Measurements from ENCODE around the gene APOL1. TPM values are rescaled to one million over a fixed set of nuclear protein-coding genes. Genes with fewer than 3 reads are reported as not detected.
"Not testable (repeated sequence)": the region's sequence is repeated elsewhere in the genome, so short reads cannot be mapped to it uniquely, and the experiment has no call there.

The APOL1 gene
- total RNA-seq (44.2 and 80.3 TPM in 2 replicates), polyA plus RNA-seq (24.6 and 40.0 TPM in 2 replicates), polyA minus RNA-seq (ENCODE audit: low replicate concordance) (34.3 and 72.8 TPM in 2 replicates)
- polyA plus RNA-seq (2012), result 44.0 and 77.4 TPM in 2 replicates

- Histone ChIP-seq H4K20me1 (ENCODE audit: control insufficient read depth, extremely low read depth, insufficient read depth, low read length) (no peaks in the 10 kb centered on the region), H3K4me1 (ENCODE audit: control insufficient read depth, extremely low read depth, insufficient read depth, low read length) (peaks cover 10% of the 10 kb centered on the region), H3K36me3 (ENCODE audit: control insufficient read depth, insufficient read depth, low read length) (no peaks in the 10 kb centered on the region), H3K27me3 (ENCODE audit: control insufficient read depth, insufficient read depth, low read length) (no peaks in the 10 kb centered on the region), H2AFZ (ENCODE audit: low read length) (peak within 1 kb of the TSS; percentile 68), H3K4me3 (replicated peaks in 1 of 4; ENCODE audit: control extremely low read depth in 1 of 4, insufficient read depth in 1 of 4, low read depth in 3 of 4, low read length in 4 of 4) (peak within 1 kb of the TSS; percentile 41 to 64 (median 46)), H3K9me3 (ENCODE audit: control insufficient read depth, insufficient read depth, low read depth, low read length) (no peaks in the 10 kb centered on the region), H3K79me2 (ENCODE audit: control insufficient read depth, insufficient read depth, low read length) (peaks cover 2% of the 10 kb centered on the region), H3K4me2 (ENCODE audit: extremely low read depth, insufficient read depth, low read length) (peak within 1 kb of the TSS; percentile 85), H3K9ac (ENCODE audit: insufficient read depth, low read length) (peak within 1 kb of the TSS; percentile 28), H3K27ac (ENCODE audit: insufficient read depth, low read length) (peak within 1 kb of the TSS; percentile 64)
- TF ChIP-seq EZH2 (IDR thresholded peaks at IDR 0.05; ENCODE audit: low read length, missing control alignments) (no peak), CTCF (conservative IDR thresholded peaks at IDR 0.05 in 1 of 2, IDR thresholded peaks at IDR 0.05 in 1 of 2; ENCODE audit: low read depth in 1 of 2, low read length in 2 of 2) (no peak)
- peak in 1 of 2 donors; percentile 49 for DNase-seq (ENCODE audit: low read depth in 2 of 2)
Observed at GRCh38 chr22:36252754-36253522, at the start of gene APOL1. Gene APOL1, plus strand, starts transcription at chr22:36253133. Its CDS starts 1,823 bp downstream, at chr22:36254956.

- H3K27me3 ChIP-seq (ENCODE audit: control insufficient read depth, insufficient read depth, low read length); H2AFZ ChIP-seq (ENCODE audit: low read length); H3K4me1 ChIP-seq (ENCODE audit: control insufficient read depth, extremely low read depth, insufficient read depth, low read length); H3K9me3 ChIP-seq (ENCODE audit: control insufficient read depth, insufficient read depth, low read depth, low read length); H3K27ac ChIP-seq (ENCODE audit: insufficient read depth, low read length); H3K4me3 ChIP-seq (replicated peaks in 1 of 4; ENCODE audit: control extremely low read depth in 1 of 4, insufficient read depth in 1 of 4, low read depth in 3 of 4, low read length in 4 of 4); H3K79me2 ChIP-seq (ENCODE audit: control insufficient read depth, insufficient read depth, low read length); H3K9ac ChIP-seq (ENCODE audit: insufficient read depth, low read length); H3K36me3 ChIP-seq (ENCODE audit: control insufficient read depth, insufficient read depth, low read length); H4K20me1 ChIP-seq (ENCODE audit: control insufficient read depth, extremely low read depth, insufficient read depth, low read length); H3K4me2 ChIP-seq (ENCODE audit: extremely low read depth, insufficient read depth, low read length); DNase-seq (ENCODE audit: low read depth in 2 of 2): not testable (repeated sequence)
Observed at GRCh38 chr22:36203441-36203840, 49.5 kb upstream of the APOL1 start.

- H3K4me3 ChIP-seq (replicated peaks in 1 of 4; ENCODE audit: control extremely low read depth in 1 of 4, insufficient read depth in 1 of 4, low read depth in 3 of 4, low read length in 4 of 4), result no peak overlapping the region
- TF ChIP-seq CTCF (conservative IDR thresholded peaks at IDR 0.05 in 1 of 2, IDR thresholded peaks at IDR 0.05 in 1 of 2; ENCODE audit: low read depth in 1 of 2, low read length in 2 of 2), result no peak
- no peak for TF ChIP-seq EZH2 (IDR thresholded peaks at IDR 0.05; ENCODE audit: low read length, missing control alignments)
- H2AFZ ChIP-seq (ENCODE audit: low read length), result no peak overlapping the region
- no peaks in the 10 kb centered on the region for H4K20me1 ChIP-seq (ENCODE audit: control insufficient read depth, extremely low read depth, insufficient read depth, low read length)
- peaks cover 3% of the 10 kb centered on the region for H3K27me3 ChIP-seq (ENCODE audit: control insufficient read depth, insufficient read depth, low read length)
- no peak overlapping the region for H3K4me2 ChIP-seq (ENCODE audit: extremely low read depth, insufficient read depth, low read length)
- no peak overlapping the region for H3K9ac ChIP-seq (ENCODE audit: insufficient read depth, low read length)
- H3K36me3 ChIP-seq (ENCODE audit: control insufficient read depth, insufficient read depth, low read length), result no peaks in the 10 kb centered on the region
- H3K4me1 ChIP-seq (ENCODE audit: control insufficient read depth, extremely low read depth, insufficient read depth, low read length), result no peaks in the 10 kb centered on the region
- H3K27ac ChIP-seq (ENCODE audit: insufficient read depth, low read length), result no peak overlapping the region
- no peaks in the 10 kb centered on the region for H3K79me2 ChIP-seq (ENCODE audit: control insufficient read depth, insufficient read depth, low read length)
- DNase-seq (ENCODE audit: low read depth in 2 of 2), result no peak
- H3K9me3 ChIP-seq (ENCODE audit: control insufficient read depth, insufficient read depth, low read depth, low read length), result no peaks in the 10 kb centered on the region
Observed at GRCh38 chr22:36204001-36204631, 48.8 kb upstream of the APOL1 start.
